Thyroid gland (tissue), 4 donors: ENCODE results near the gene HLCS. TPM values are rescaled to one million over a fixed set of nuclear protein-coding genes. Genes with fewer than 3 reads are reported as not detected.

Experiments used
- DNase-seq, 2 donors: peaks; one replicate each; pipeline ENCODE4 v3.0.0-alpha.2; 2019
- H3K27ac ChIP-seq, 3 donors: fragments of 200-600 bp; sonication (generic); 1 replicate in 2 of 3; 2 replicates in 1 of 3; pipeline ENCODE4 v1.5.1; 2016 to 2019; ENCODE audit warnings: mild to moderate bottlenecking in 1 of 3, moderate library complexity in 1 of 3
- H3K27me3 ChIP-seq: fragments of 200-600 bp; sonication (generic); one replicate; pipeline ENCODE4 v1.5.1; 2019
- H3K36me3 ChIP-seq, 2 donors: fragments of 200-600 bp; sonication (generic); one replicate each; pipeline ENCODE4 v1.5.1; 2016 to 2019
- H3K4me1 ChIP-seq, 2 donors: fragments of 200-600 bp; sonication (generic); one replicate each; pipeline ENCODE4 v1.5.1; 2017 to 2019
- H3K4me3 ChIP-seq, 3 donors: fragments of 200-600 bp; sonication (generic); replicated peaks in 1 of 3; 1 replicate in 2 of 3; 2 replicates in 1 of 3; pipeline ENCODE4 v1.5.1; 2016; ENCODE audit warnings: mild to moderate bottlenecking in 1 of 3
- H3K9me3 ChIP-seq: fragments of 200-600 bp; sonication (generic); one replicate; pipeline ENCODE4 v1.5.1; 2017
- POLR2A ChIP-seq, 2 donors: fragments of 450-650 bp; IDR thresholded peaks; one replicate each; pipeline ENCODE4 v1.6.1; 2017; ENCODE audit warnings: antibody characterized with exemption in 2 of 2, mild to moderate bottlenecking in 2 of 2, moderate library complexity in 1 of 2
- WGBS, 2 donors: methylation state at CpG; one replicate each; pipeline ENCODE4 v1.1.5; 2017; 5-methylcytosine and 5-hydroxymethylcytosine counted together
- intact Hi-C: fragments of 100-400 bp; cut with DNase I; formaldehyde crosslinking; loops from one replicate; pipeline ENCODE4 v1.15.1; 2023
- total RNA-seq, 4 donors: library from RNA; depleted of rRNA; stranded (reverse); fragments of >200 nt; gene quantifications; one replicate each; pipeline ENCODE4 v1.2.3, GENCODE V29; 2016
- TF ChIP-seq, protein P1 (sequence below), 6 experiments: fragments of 200-600 bp in 3 of 6; fragments of 450-650 bp in 3 of 6; sonication (generic) in 3 of 6; IDR thresholded peaks; one replicate each; pipeline ENCODE4 v1.5.1; 2016 to 2019; ENCODE audit warnings: antibody characterized with exemption in 6 of 6, mild to moderate bottlenecking in 2 of 6, inconsistent platforms in 1 of 6, moderate library complexity in 1 of 6

Gene HLCS
- total RNA-seq, 4 donors from 2014 or later, result 34.2 to 70.7 (median 43.4) TPM

DNA sequence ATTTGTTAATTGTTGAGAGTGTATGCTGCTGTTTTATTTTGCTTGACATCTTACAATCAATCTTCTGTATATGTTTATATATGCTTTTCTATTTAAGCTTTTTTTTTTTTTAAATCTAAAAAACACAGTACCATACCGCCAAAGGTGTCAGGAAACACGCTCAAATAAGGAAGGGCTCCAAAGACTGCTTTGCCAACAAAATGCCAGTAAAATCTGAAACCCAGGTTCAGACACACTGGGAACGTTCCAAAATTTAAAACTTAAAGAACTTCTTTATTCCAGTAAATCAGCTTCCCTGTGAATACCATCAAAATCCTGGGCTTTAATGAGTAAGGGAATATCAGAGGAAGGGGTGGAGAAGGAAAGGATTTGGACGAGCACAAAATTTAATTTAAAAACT lies 180.3 kb downstream of the HLCS start:
- Histone ChIP-seq H3K36me3 (no peaks in the 10 kb centered on the region), H3K27ac (no peak overlapping the region), H3K4me3 (no peak overlapping the region), H3K4me1 (no peaks in the 10 kb centered on the region), H3K9me3 (no peaks in the 10 kb centered on the region), H3K27me3 (no peaks in the 10 kb centered on the region)
- TF ChIP-seq, protein P1, sequence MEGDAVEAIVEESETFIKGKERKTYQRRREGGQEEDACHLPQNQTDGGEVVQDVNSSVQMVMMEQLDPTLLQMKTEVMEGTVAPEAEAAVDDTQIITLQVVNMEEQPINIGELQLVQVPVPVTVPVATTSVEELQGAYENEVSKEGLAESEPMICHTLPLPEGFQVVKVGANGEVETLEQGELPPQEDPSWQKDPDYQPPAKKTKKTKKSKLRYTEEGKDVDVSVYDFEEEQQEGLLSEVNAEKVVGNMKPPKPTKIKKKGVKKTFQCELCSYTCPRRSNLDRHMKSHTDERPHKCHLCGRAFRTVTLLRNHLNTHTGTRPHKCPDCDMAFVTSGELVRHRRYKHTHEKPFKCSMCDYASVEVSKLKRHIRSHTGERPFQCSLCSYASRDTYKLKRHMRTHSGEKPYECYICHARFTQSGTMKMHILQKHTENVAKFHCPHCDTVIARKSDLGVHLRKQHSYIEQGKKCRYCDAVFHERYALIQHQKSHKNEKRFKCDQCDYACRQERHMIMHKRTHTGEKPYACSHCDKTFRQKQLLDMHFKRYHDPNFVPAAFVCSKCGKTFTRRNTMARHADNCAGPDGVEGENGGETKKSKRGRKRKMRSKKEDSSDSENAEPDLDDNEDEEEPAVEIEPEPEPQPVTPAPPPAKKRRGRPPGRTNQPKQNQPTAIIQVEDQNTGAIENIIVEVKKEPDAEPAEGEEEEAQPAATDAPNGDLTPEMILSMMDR (IDR thresholded peaks at IDR 0.05), result no peak
- TF ChIP-seq POLR2A (IDR thresholded peaks at IDR 0.05), result no peak
- intact Hi-C loops, result no loop called here
- DNase-seq, result no peak
- 94% methylated on average over 4 of the region's 4 CpGs for WGBS, 2 donors

DNA sequence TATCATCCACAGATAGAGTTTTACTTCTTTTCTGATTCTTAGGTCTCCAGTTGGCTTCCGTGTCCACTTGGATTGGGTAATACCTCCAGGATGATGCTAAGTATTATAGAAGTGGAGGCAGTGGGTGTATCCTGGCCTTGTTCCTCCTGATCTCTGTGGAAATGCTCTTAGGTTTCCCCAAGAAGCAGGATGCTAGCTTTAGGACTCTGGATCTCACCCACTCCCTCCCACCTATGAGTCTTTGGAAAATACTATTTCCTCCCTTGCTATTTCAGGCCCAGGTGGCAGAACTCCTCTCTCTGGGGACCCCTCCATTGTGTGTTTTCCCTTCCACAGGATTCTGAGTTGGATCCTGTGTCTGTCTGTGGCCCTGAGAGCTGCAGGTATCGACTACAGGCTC lies 180.9 kb downstream of the HLCS start:
- H3K9me3 ChIP-seq, result no peaks in the 10 kb centered on the region
- no peaks in the 10 kb centered on the region for H3K4me1 ChIP-seq
- TF ChIP-seq, protein P1 (IDR thresholded peaks at IDR 0.05), result no peak
- TF ChIP-seq POLR2A (IDR thresholded peaks at IDR 0.05), result no peak
- no peaks in the 10 kb centered on the region for H3K27me3 ChIP-seq
- H3K4me3 ChIP-seq, result no peak overlapping the region
- H3K27ac ChIP-seq, result no peak overlapping the region
- no peak for DNase-seq
- 82 to 86% methylated on average over 2 of the region's 2 CpGs for WGBS, 2 donors
- intact Hi-C loops, result no loop called here
- no peaks in the 10 kb centered on the region for H3K36me3 ChIP-seq

GRCh38 chr21:36784947-36785346 lies 181.5 kb downstream of the HLCS start:
- H3K4me1 ChIP-seq, result no peaks in the 10 kb centered on the region
- WGBS, 2 donors, result 93 to 97% methylated on average over 12 of the region's 12 CpGs
- H3K9me3 ChIP-seq, result no peaks in the 10 kb centered on the region
- DNase-seq, result no peak
- H3K36me3 ChIP-seq, result no peaks in the 10 kb centered on the region
- TF ChIP-seq, protein P1 (IDR thresholded peaks at IDR 0.05), result no peak
- no peak for TF ChIP-seq POLR2A (IDR thresholded peaks at IDR 0.05)
- H3K27ac ChIP-seq, result no peak overlapping the region
- no peak overlapping the region for H3K4me3 ChIP-seq
- intact Hi-C loops, result no loop called here
- H3K27me3 ChIP-seq, result no peaks in the 10 kb centered on the region

DNA sequence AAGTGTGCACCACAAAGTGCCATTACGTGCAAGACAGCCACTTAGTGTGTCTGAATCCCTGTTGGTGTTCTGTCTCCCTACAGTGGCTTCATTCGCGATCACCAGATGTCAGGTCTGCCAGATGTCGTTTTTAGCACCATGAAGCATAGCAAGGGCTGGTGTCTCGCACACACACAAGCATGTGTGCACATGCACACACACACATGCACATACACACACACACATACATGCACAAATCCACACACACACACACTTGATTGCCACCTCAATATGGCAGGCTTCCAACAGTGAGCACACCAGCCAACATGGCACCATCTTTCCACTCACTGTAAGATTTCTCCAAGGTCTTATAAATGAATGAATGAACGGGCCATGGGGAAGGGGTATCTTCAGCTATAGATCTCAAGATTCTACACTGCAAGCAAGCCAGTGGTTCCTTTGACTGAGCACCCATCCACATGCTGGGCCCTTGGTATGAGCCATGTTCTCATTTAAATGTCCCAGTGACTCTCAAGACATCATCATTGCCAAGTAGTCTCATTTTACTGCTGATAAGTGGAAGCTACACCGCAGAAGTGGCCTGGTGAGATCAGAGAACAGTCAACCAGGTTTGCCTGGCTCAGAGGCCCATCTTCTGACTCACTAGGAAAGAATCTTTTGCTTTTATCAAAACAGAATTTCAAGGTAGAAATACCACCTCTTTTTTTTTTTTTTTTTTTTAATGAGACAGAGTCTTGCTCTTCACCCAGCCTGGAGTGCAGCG lies 182.7 kb downstream of the HLCS start:
- Histone ChIP-seq H3K36me3 (no peaks in the 10 kb centered on the region), H3K9me3 (no peaks in the 10 kb centered on the region), H3K4me3 (no peak overlapping the region), H3K4me1 (no peaks in the 10 kb centered on the region), H3K27ac (peak overlapping the region in 1 of 3 donors; percentile 10), H3K27me3 (no peaks in the 10 kb centered on the region)
- intact Hi-C loops, result no loop called here
- DNase-seq, result peak; percentile 67 to 75
- TF ChIP-seq POLR2A (IDR thresholded peaks at IDR 0.05), result no peak
- TF ChIP-seq, protein P1 (IDR thresholded peaks at IDR 0.05), result no peak
- 78 to 85% methylated on average over 8 of the region's 8 CpGs for WGBS, 2 donors

GRCh38 chr21:36780861-36781260 lies 185.6 kb downstream of the HLCS start:
- no peak for TF ChIP-seq POLR2A (IDR thresholded peaks at IDR 0.05)
- TF ChIP-seq, protein P1 (IDR thresholded peaks at IDR 0.05), result no peak
- H3K9me3 ChIP-seq, result no peaks in the 10 kb centered on the region
- intact Hi-C loops, result no loop called here
- DNase-seq, result no peak
- H3K4me1 ChIP-seq, result peaks cover 4 to 5% of the 10 kb centered on the region in 2 donors
- no peak overlapping the region for H3K27ac ChIP-seq
- no peak overlapping the region for H3K4me3 ChIP-seq
- WGBS, 2 donors, result 83% methylated on average over 6 of the region's 6 CpGs
- H3K27me3 ChIP-seq, result no peaks in the 10 kb centered on the region
- H3K36me3 ChIP-seq, result no peaks in the 10 kb centered on the region
